Caco-2 (cell line): ENCODE data around the gene SH3RF1. TPM values are rescaled to one million over a fixed set of nuclear protein-coding genes. Genes with fewer than 3 reads are reported as not detected.

ENCODE experiments used
- BruUV-seq: library from RNA; stranded (reverse); fragments of 400-500 nt; replicated peaks from 2 replicates; lab custom pipeline; 2021; lab: Mats Ljungman, UMichigan
- CTCF ChIA-PET: fragments of 300-600 bp; sonication (Branson Sonifier 250); formaldehyde crosslinking; loops from one replicate; lab custom pipeline; 2022; ENCODE audit warnings: antibody characterized with exemption; lab: Charles Lee
- POLR2A ChIA-PET: fragments of 300-600 bp; sonication (Branson Sonifier 250); formaldehyde crosslinking; loops from one replicate; lab custom pipeline; 2022; ENCODE audit warnings: antibody characterized with exemption; lab: Charles Lee
- DNase-seq, 2 experiments: peaks; one replicate each; pipeline versions ENCODE4 v3.0.0 to v3.0.0-alpha.2; 2020 to 2022
- H3K27me3 ChIP-seq: replicated peaks from 2 replicates; pipeline ENCODE4 v1.6.0; 2011; ENCODE audit warnings: low read length; ENCODE audit not compliant: control insufficient read depth, insufficient read depth
- H3K36me3 ChIP-seq: 2 replicates; pipeline ENCODE4 v1.5.1; 2011; ENCODE audit warnings: low read length; ENCODE audit not compliant: control insufficient read depth, insufficient read depth
- H3K4me1 ChIP-seq: fragments of 250-450 bp; sonication (Bioruptor Pico); 2 replicates; pipeline ENCODE4 v1.5.1; 2020; ENCODE audit warnings: mild to moderate bottlenecking
- H3K4me3 ChIP-seq: 2 replicates; pipeline ENCODE4 v1.5.1; 2011; ENCODE audit warnings: low read depth, mild to moderate bottlenecking, control low read depth, low read length
- H3K9me3 ChIP-seq: fragments of 250-450 bp; sonication (Bioruptor Pico); 2 replicates; pipeline ENCODE4 v1.5.1; 2020; ENCODE audit warnings: mild to moderate bottlenecking, moderate library complexity
- H3K27ac Mint-ChIP-seq: one replicate; pipeline ENCODE4 v1.8.0; 2022; ENCODE audit warnings: mixed read lengths; ENCODE audit not compliant: unreplicated experiment
- H3K27me3 Mint-ChIP-seq: one replicate; pipeline ENCODE4 v1.8.0; 2022; ENCODE audit warnings: mixed read lengths; ENCODE audit not compliant: insufficient read depth, unreplicated experiment
- H3K36me3 Mint-ChIP-seq: one replicate; pipeline ENCODE4 v1.8.0; 2022; ENCODE audit warnings: mild to moderate bottlenecking, mixed read lengths; ENCODE audit not compliant: insufficient read depth, unreplicated experiment
- H3K4me1 Mint-ChIP-seq: one replicate; pipeline ENCODE4 v1.8.0; 2022; ENCODE audit warnings: low read depth, mixed read lengths; ENCODE audit not compliant: unreplicated experiment
- H3K4me3 Mint-ChIP-seq: one replicate; pipeline ENCODE4 v1.8.0; 2022; ENCODE audit warnings: mild to moderate bottlenecking, moderate library complexity, mixed read lengths; ENCODE audit not compliant: unreplicated experiment
- H3K9me3 Mint-ChIP-seq: one replicate; pipeline ENCODE4 v1.8.0; 2022; ENCODE audit warnings: mixed read lengths; ENCODE audit not compliant: unreplicated experiment
- CTCF ChIP-seq, 2 experiments: fragments of 200-600 bp in 1 of 2; IDR thresholded peaks; 1 replicate in 1 of 2; 2 replicates in 1 of 2; pipeline versions ENCODE4 v1.5.1 to v1.8.0; 2011 to 2022; ENCODE audit warnings: antibody characterized with exemption in 1 of 2, control low read depth in 1 of 2, inconsistent platforms in 1 of 2, low read depth in 1 of 2, low read length in 1 of 2, mild to moderate bottlenecking in 1 of 2, moderate library complexity in 1 of 2; ENCODE audit not compliant: insufficient read depth in 1 of 2, severe bottlenecking in 1 of 2, unreplicated experiment in 1 of 2
- intact Hi-C: fragments of 100-400 bp; cut with micrococcal nuclease; formaldehyde crosslinking; loops from one replicate; pipeline ENCODE4 v1.10.0; 2022; ENCODE audit not compliant: unreplicated experiment
- total RNA-seq: library from RNA; stranded (reverse); gene quantifications from 2 replicates; pipeline ENCODE4 v1.2.3, GENCODE V29; 2022

The SH3RF1 gene
- total RNA-seq, 1 experiment from 2014 or later = 25.1 TPM

DNA sequence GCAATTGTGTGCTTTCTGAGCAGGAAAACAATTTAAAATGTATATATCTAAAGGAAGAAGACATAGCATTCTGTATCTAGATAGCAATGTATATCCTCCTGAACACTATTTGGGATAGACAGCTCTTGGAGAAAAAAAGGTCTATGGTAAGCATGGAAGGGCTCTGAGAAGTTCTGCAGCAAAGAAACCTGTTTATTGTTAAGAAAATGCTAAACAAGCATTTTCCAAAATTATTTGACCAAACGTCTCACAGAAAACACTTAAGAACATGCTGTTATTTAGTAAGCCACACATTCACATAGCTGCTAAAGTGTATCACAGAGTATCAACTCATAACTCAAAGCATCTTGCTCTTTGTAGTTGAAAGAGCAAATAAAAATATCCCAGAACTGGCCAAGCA lies 67.9 kb downstream of the SH3RF1 start:
- DNase-seq = no peak
- H3K36me3 Mint-ChIP-seq = no peaks in the 10 kb centered on the region
- no TSS peak for BruUV-seq
- H3K9me3 ChIP-seq = no peaks in the 10 kb centered on the region
- no peaks in the 10 kb centered on the region for H3K27me3 ChIP-seq
- H3K27ac Mint-ChIP-seq = no peak overlapping the region
- peaks cover 36% of the 10 kb centered on the region for H3K4me1 Mint-ChIP-seq
- intact Hi-C loops = no loop called here
- TF ChIP-seq CTCF (IDR thresholded peaks at IDR 0.05; ENCODE audit: insufficient read depth in 1 of 2, low read depth in 1 of 2, low read length in 1 of 2, severe bottlenecking in 1 of 2, unreplicated experiment in 1 of 2) = no peak
- no peaks in the 10 kb centered on the region for H3K36me3 ChIP-seq
- H3K9me3 Mint-ChIP-seq = no peaks in the 10 kb centered on the region
- no peak overlapping the region for H3K4me3 Mint-ChIP-seq
- CTCF ChIA-PET = no interaction called here
- H3K27me3 Mint-ChIP-seq = no peaks in the 10 kb centered on the region
- no peak overlapping the region for H3K4me3 ChIP-seq
- peaks cover 47% of the 10 kb centered on the region for H3K4me1 ChIP-seq
- POLR2A ChIA-PET = no interaction called here

GRCh38 chr4:169202145-169202699 lies 68.5 kb downstream of the SH3RF1 start:
- Mint-ChIP-seq H3K27ac (no peak overlapping the region), H3K27me3 (no peaks in the 10 kb centered on the region), H3K9me3 (no peaks in the 10 kb centered on the region), H3K36me3 (no peaks in the 10 kb centered on the region), H3K4me3 (no peak overlapping the region), H3K4me1 (peaks cover 35% of the 10 kb centered on the region)
- intact Hi-C loops = no loop called here
- Histone ChIP-seq H3K36me3 (no peaks in the 10 kb centered on the region), H3K9me3 (no peaks in the 10 kb centered on the region), H3K4me3 (no peak overlapping the region), H3K4me1 (peaks cover 40% of the 10 kb centered on the region), H3K27me3 (no peaks in the 10 kb centered on the region)
- ChIA-PET POLR2A (no interaction called here), CTCF (no interaction called here)
- no peak for TF ChIP-seq CTCF (IDR thresholded peaks at IDR 0.05; ENCODE audit: insufficient read depth in 1 of 2, low read depth in 1 of 2, low read length in 1 of 2, severe bottlenecking in 1 of 2, unreplicated experiment in 1 of 2)
- no TSS peak for BruUV-seq
- DNase-seq = no peak

- no peaks in the 10 kb centered on the region for H3K9me3 ChIP-seq
- DNase-seq = no peak
- no peaks in the 10 kb centered on the region for H3K27me3 ChIP-seq
- intact Hi-C loops = no loop called here
- H3K36me3 Mint-ChIP-seq = no peaks in the 10 kb centered on the region
- TF ChIP-seq CTCF (IDR thresholded peaks at IDR 0.05; ENCODE audit: insufficient read depth in 1 of 2, low read depth in 1 of 2, low read length in 1 of 2, severe bottlenecking in 1 of 2, unreplicated experiment in 1 of 2) = no peak
- peaks cover 35% of the 10 kb centered on the region for H3K4me1 Mint-ChIP-seq
- H3K36me3 ChIP-seq = no peaks in the 10 kb centered on the region
- no peaks in the 10 kb centered on the region for H3K27me3 Mint-ChIP-seq
- H3K4me3 ChIP-seq = no peak overlapping the region
- POLR2A ChIA-PET = no interaction called here
- no peaks in the 10 kb centered on the region for H3K9me3 Mint-ChIP-seq
- CTCF ChIA-PET = no interaction called here
- peaks cover 38% of the 10 kb centered on the region for H3K4me1 ChIP-seq
- no peak overlapping the region for H3K27ac Mint-ChIP-seq
- H3K4me3 Mint-ChIP-seq = no peak overlapping the region
- BruUV-seq = no TSS peak
Observed at GRCh38 chr4:169201222-169202144, 69.3 kb downstream of the SH3RF1 start.
